Neutrophil (primary cell): ENCODE data around the gene ATP1A3.

Experiments
- H3K27ac ChIP-seq: fragments of 200-600 bp; sonication (generic); 2 replicates; pipeline ENCODE4 v1.5.1; 2016; ENCODE audit warnings: mild to moderate bottlenecking, moderate library complexity
- H3K27me3 ChIP-seq: fragments of 200-600 bp; sonication (generic); 2 replicates; pipeline ENCODE4 v1.6.0; 2016; ENCODE audit warnings: mild to moderate bottlenecking
- H3K36me3 ChIP-seq: fragments of 200-600 bp; sonication (generic); 2 replicates; pipeline ENCODE4 v1.5.1; 2017
- H3K4me1 ChIP-seq, 2 experiments: fragments of 200-600 bp in 1 of 2; sonication (generic) in 1 of 2; 1 replicate in 1 of 2; 2 replicates in 1 of 2; pipeline versions ENCODE4 v1.5.1 to v1.6.1; 2013 to 2016; ENCODE audit warnings: low read depth in 1 of 2, low read length in 1 of 2, mild to moderate bottlenecking in 1 of 2, moderate library complexity in 1 of 2; ENCODE audit not compliant: control insufficient read depth in 1 of 2, insufficient read depth in 1 of 2
- H3K4me3 ChIP-seq, 2 experiments: fragments of 200-600 bp in 1 of 2; sonication (generic) in 1 of 2; 1 replicate in 1 of 2; 2 replicates in 1 of 2; pipeline ENCODE4 v1.5.1; 2013 to 2016; ENCODE audit warnings: low read depth in 1 of 2, low read length in 1 of 2, mild to moderate bottlenecking in 1 of 2, moderate library complexity in 1 of 2
- H3K9me3 ChIP-seq: fragments of 200-600 bp; sonication (generic); 2 replicates; pipeline ENCODE4 v1.5.1; 2016
- CTCF ChIP-seq: fragments of 200-600 bp; sonication (generic); IDR thresholded peaks from 2 replicates; pipeline ENCODE4 v1.5.1; 2016; ENCODE audit warnings: antibody characterized with exemption

Gene ATP1A3

GRCh38 chr19:41932720-41933332, 61.2 kb downstream of the ATP1A3 start:
- no peak for TF ChIP-seq CTCF

GRCh38 chr19:41932259-41932719, 61.7 kb downstream of the ATP1A3 start:
- peaks cover 98% of the 10 kb centered on the region for H3K27me3 ChIP-seq
- H3K4me1 ChIP-seq, result peaks cover 7 to 17% of the 10 kb centered on the region in 2 experiments
- no peaks in the 10 kb centered on the region for H3K9me3 ChIP-seq
- TF ChIP-seq CTCF, result no peak
- no peaks in the 10 kb centered on the region for H3K36me3 ChIP-seq
- H3K27ac ChIP-seq, result no peak overlapping the region
- H3K4me3 ChIP-seq, result no peak overlapping the region

More at GRCh38 chr19:41932720-41933332, 61.2 kb downstream of the ATP1A3 start:
- H3K27me3 ChIP-seq, result peaks cover 98% of the 10 kb centered on the region
- no peaks in the 10 kb centered on the region for H3K36me3 ChIP-seq
- H3K9me3 ChIP-seq, result no peaks in the 10 kb centered on the region
- H3K4me1 ChIP-seq, result peaks cover 7 to 14% of the 10 kb centered on the region in 2 experiments
- no peak overlapping the region for H3K27ac ChIP-seq
- no peak overlapping the region for H3K4me3 ChIP-seq

GRCh38 chr19:41930926-41931592, 63.0 kb downstream of the ATP1A3 start:
- peaks cover 98% of the 10 kb centered on the region for H3K27me3 ChIP-seq
- no peaks in the 10 kb centered on the region for H3K9me3 ChIP-seq
- no peak for TF ChIP-seq CTCF
- peaks cover 7 to 17% of the 10 kb centered on the region in 2 experiments for H3K4me1 ChIP-seq
- no peak overlapping the region for H3K4me3 ChIP-seq
- H3K27ac ChIP-seq, result no peak overlapping the region
- no peaks in the 10 kb centered on the region for H3K36me3 ChIP-seq

GRCh38 chr19:41930322-41930722, 63.7 kb downstream of the ATP1A3 start:
- Histone ChIP-seq H3K27me3 (peaks cover 98% of the 10 kb centered on the region), H3K36me3 (no peaks in the 10 kb centered on the region), H3K4me3 (no peak overlapping the region), H3K4me1 (peaks cover 7 to 17% of the 10 kb centered on the region in 2 experiments), H3K9me3 (no peaks in the 10 kb centered on the region), H3K27ac (no peak overlapping the region)
- no peak for TF ChIP-seq CTCF

GRCh38 chr19:41929536-41930071, 64.4 kb downstream of the ATP1A3 start:
- no peak for TF ChIP-seq CTCF
- no peaks in the 10 kb centered on the region for H3K36me3 ChIP-seq
- peaks cover 7 to 17% of the 10 kb centered on the region in 2 experiments for H3K4me1 ChIP-seq
- no peak overlapping the region for H3K27ac ChIP-seq
- no peak overlapping the region for H3K4me3 ChIP-seq
- peaks cover 98% of the 10 kb centered on the region for H3K27me3 ChIP-seq
- no peaks in the 10 kb centered on the region for H3K9me3 ChIP-seq
